GM21526 (cell line): Measurements from ENCODE around the gene PTTG1IP.

Experiments used
- ATAC-seq: cut with Tn5 transposase; IDR thresholded peaks from one replicate; pipeline ENCODE4 v1.9.1; 2021; ENCODE audit warnings: moderate library complexity; ENCODE audit not compliant: unreplicated experiment, low FRiP score

The PTTG1IP gene

GRCh38 chr21:44849616-44850130, 23.8 kb downstream of the PTTG1IP start:
- no peak for ATAC-seq

GRCh38 chr21:44848821-44849521, 24.5 kb downstream of the PTTG1IP start:
- ATAC-seq = no peak

GRCh38 chr21:44847261-44848056, 26.0 kb downstream of the PTTG1IP start:
- ATAC-seq = no peak

- no peak for ATAC-seq
Measured at GRCh38 chr21:44846485-44847260, 26.8 kb downstream of the PTTG1IP start.

GRCh38 chr21:44846224-44846484, 27.3 kb downstream of the PTTG1IP start:
- no peak for ATAC-seq

- ATAC-seq = no peak
Measured at GRCh38 chr21:44845418-44846223, 27.9 kb downstream of the PTTG1IP start.

GRCh38 chr21:44844256-44844655, 29.2 kb downstream of the PTTG1IP start:
- ATAC-seq = no peak

GRCh38 chr21:44842721-44843445, 30.6 kb downstream of the PTTG1IP start:
- no peak for ATAC-seq

GRCh38 chr21:44842087-44842486, 31.4 kb downstream of the PTTG1IP start:
- no peak for ATAC-seq

GRCh38 chr21:44840771-44841170, 32.7 kb downstream of the PTTG1IP start:
- no peak for ATAC-seq

GRCh38 chr21:44838951-44839350, 34.5 kb downstream of the PTTG1IP start:
- ATAC-seq = no peak

GRCh38 chr21:44838039-44838895, 35.2 kb downstream of the PTTG1IP start:
- no peak for ATAC-seq

- ATAC-seq = no peak
Measured at GRCh38 chr21:44837537-44837936, 36.0 kb downstream of the PTTG1IP start.

GRCh38 chr21:44836666-44837471, 36.6 kb downstream of the PTTG1IP start:
- no peak for ATAC-seq

- no peak for ATAC-seq
Measured at GRCh38 chr21:44836349-44836665, 37.2 kb downstream of the PTTG1IP start.

- no peak for ATAC-seq
Measured at GRCh38 chr21:44835647-44835973, 37.9 kb downstream of the PTTG1IP start.

- no peak for ATAC-seq
Measured at GRCh38 chr21:44834951-44835646, 38.4 kb downstream of the PTTG1IP start.
